HG03060 (cell line): Measurements from ENCODE around the gene GOLGA6A.

ENCODE experiments used
- ATAC-seq: cut with Tn5 transposase; IDR thresholded peaks from one replicate; pipeline ENCODE4 v1.9.1; 2021; ENCODE audit warnings: low read depth, moderate number of reproducible peaks; ENCODE audit not compliant: unreplicated experiment

Gene GOLGA6A

DNA sequence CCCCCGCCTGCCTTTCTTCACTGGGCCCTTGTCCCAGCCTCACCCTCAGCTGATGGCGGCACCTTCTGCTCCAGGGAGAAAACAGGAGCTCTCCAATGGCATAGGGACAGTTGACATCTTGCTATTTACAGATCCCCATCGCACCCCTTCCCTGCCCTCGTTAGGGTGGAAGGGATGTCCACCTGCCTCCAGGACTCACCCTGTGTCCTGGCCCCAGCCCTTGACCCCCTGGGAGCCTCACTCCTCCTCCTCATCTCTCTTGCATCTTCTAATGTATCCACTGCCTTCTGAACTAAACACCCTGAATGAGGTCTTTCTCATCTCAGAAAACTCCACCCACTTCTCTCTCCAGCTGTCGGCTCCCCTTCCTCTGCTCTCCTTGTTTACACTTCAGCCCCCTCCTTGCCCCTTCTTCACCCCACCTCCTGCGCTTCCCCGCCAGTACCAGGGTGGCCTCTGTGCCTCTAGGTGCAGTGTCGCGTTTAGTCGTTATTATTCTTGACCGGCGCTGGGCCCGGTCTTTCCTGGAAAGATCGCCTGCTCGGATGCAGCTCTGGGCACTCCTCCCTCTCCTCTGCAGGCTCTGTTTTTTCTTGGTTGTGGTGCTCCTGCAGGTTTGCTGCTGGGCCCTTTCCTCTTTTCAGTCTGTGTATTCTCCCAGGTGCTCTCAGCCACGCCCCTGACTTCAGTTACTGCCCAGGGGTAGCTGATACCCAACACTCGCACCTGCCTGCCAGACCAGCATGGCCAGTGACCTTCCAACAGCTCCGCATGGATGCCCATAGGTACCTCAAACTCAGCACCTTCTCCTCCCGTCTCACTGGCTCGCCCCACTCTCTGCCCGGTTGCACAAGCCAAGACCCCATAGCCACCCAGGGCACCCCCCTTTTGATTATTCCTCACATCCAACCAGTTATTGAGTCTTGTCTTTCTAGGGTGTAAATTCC, 44.9 kb downstream of the GOLGA6A start:
- no peak for ATAC-seq

DNA sequence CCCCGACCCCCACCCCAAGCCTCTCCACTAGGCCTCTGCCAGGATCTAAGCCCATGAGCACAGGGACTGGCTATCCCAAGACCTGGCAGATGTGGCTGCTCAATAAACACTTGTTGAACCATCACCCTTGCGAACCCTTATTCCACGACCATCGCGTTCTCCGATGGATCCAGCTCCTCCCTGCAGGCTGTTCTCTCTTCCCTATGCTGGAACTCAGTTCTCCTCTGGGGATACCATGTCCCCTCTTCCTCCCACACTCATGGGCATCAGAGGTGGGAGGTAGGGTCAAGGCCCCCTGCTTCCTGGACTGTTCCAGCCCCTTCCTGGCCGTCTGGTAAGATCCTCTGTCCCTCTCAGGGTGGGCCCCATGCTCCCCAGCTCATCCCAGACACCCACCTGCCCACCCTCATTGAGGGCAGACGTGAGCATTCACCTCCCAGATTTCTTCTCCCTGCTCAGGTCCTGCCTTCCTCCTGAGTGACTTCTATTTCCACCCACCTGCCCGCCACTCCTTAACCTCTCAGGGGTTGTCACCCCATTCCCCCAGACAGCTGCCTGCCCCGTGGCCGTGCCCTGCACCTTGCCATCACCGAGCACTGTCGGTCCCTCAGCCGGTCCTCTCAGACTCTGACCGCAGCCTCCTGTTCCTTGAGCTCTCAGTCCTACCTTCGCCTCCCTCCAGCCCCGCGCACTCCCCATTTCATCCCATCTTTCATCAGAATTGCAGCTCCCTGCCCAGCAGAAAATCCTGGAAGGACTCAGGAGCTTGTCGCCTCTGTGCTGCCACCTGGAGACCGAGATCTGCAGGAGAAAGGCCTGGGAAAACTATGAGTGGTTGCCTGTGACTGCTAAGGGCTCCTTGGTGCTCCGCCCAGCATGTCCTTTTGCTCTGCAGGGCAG, 45.8 kb downstream of the GOLGA6A start:
- no peak for ATAC-seq

DNA sequence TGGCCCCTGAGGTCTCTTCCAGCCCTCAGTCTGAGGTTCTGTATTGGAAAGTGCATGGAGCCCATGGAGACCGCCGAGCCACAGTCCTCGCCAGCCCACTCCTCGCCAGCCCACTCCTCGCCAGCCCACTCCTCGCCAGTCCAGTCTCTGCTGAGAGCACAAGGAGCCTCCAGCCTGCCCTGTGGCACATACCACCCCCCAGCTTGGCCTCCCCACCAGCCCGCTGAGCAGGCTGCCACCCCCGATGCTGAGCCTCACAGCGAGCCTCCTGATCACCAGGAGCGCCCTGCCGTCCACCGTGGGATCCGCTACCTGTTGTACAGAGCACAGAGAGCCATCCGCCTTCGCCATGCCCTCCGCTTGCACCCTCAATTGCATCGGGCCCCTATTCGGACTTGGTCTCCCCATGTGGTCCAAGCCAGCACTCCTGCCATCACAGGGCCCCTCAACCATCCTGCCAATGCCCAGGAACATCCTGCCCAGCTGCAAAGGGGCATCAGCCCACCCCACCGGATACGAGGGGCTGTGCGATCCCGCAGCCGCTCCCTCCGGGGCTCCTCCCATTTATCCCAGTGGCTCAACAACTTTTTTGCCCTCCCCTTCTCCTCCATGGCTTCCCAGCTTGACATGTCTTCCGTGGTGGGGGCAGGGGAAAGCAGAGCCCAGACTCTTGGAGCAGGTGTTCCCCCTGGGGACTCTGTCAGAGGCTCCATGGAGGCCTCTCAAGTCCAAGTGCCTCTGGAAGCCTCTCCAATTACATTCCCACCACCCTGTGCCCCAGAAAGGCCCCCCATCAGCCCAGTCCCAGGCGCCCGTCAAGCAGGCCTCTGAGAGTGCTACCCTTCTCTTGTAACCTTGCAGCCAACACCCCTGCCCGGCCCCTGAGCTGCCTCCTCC, 47.0 kb downstream of the GOLGA6A start:
- ATAC-seq: no peak

GRCh38 chr15:74034206-74034755, 48.1 kb downstream of the GOLGA6A start:
- no peak for ATAC-seq

DNA sequence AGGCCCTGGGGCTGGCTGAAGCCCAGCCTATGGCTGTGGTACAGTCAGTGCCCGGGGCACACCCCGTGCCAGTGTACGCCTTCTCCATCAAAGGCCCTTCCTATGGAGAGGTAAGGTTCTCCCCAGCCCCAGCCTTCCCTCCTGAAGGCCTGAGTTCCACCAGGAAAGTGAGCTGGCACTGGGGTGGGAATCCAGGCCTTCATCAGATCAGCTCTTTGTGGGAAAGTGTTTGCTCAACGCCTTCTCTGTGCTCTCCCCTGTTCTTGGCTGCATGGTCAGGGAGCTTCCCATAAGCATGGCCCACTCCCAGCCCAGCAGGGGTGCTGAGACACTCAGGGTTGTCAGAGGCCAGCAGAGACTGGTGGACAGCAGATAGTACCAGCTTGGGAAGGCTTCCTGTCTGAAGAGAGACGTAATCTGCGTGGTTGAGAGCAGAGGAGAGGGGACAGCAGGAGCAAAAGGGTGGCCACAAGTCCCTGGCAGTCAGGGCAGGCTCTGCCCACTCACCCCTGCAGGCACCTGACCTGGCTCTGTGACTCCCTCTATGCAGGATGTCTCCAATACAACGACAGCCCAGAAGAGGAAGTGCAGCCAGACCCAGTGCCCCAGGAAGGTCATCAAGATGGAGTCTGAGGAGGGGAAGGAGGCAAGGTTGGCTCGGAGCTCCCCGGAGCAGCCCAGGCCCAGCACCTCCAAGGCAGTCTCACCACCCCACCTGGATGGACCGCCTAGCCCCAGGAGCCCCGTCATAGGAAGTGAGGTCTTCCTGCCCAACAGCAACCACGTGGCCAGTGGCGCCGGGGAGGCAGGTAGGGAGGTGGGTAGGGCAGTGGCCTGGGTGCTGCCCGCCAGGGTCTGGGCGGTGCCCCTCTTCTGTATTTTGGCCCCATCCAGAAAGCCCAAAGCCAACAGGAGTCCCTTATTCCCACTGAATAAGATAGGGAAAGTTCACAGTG, 49.5 kb downstream of the GOLGA6A start:
- ATAC-seq: no peak

DNA sequence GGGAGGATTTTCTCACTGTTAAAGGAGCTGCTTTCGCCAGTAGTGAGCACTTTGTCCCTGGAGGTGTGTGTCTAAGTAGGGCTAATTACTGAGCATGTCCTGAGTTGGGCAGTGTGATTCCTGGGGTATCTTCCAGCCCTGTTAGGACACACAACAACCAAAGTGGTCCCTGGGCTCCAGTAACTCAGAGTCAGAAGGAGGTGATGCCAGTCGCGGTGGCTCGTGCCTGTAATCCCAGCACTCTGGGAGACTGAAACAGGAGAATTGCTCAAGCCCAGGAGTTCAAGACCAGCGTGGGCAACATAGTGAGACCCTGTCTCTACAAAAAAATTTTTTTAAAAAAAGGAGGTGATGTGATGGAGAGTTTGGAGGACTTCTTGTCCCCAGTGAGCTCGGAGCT, 50.3 kb downstream of the GOLGA6A start:
- no peak for ATAC-seq

DNA sequence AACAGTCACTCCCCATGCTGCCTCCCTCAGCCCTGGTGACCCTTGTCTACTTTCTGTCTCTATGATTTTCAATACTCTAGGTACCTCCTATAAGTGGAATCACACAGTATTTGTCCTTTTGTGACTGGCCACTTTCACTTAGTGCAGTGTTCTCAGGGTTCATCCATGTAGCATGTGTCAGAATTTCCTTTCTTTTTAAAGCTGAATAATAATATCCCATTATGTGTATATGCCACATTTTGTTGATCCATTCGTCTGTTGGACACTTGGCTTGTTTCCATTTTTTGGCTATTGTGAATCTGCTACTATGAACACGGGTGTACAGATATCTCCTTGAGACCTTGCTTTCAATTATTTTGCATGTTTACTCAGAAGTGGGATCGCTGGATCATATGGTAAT, 53.7 kb downstream of the GOLGA6A start:
- no peak for ATAC-seq

DNA sequence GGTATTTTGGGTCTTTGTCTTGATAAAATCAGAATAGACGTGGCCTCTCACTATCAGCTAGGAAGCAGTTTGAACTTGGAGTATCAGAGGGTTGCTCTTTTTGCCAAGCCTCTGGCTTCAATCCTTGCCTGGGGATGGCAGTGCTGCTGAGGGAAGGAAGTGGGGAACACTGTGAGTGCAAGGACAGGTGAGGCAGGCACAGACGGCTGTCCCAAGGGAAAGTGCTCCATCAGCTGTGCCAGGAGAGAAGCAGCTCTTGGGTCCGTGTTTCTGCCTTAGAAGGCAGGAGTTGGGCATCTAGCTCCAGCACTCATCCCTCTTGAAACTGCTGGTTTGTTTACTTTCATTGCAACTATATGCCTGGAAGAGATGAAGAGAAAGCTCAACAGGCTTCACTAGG, 54.7 kb downstream of the GOLGA6A start:
- ATAC-seq: no peak

DNA sequence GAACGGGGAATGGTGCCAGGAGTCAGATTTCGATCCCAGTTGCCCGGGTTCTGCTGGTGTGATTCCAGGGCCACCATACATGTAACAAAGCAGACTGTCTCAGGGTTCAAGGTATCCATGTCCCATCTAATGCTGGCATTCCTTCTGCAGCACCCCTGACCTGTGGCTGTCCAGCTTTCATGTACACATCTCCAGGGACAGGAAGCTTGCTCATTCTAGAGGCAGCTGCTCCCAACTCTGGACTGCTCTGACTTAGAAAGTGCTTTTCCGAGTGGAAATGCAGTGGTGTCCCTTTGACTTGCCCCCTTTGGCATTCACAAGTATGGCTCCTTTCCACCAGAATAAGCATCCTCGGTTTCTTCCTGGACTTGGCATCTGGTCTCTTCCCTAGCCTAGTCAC, 56.9 kb downstream of the GOLGA6A start:
- no peak for ATAC-seq

DNA sequence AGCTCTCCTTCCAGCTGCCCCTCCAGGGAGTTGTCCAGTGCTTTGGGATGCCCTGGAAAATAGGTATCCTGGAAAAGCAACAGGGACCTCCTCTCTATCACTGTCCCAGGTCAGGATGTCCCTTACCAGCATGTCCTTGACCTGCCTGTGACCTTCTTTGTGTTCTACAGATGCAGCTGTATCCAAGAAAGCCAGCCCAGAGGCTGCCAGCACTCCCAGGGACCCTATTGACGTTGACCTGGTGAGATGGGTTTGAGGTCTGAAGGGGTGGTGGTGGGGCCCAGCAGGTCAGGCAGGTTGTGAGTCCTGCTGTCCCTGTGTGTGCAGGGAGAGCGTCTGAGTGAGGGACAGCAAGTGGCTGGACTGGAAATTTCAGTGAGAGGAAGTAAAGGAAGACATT, 57.7 kb downstream of the GOLGA6A start:
- no peak for ATAC-seq

- ATAC-seq: no peak
Measured at GRCh38 chr15:74022706-74023470, 59.5 kb downstream of the GOLGA6A start.
